Erythroblast (primary cell): ENCODE data around the gene CD47.

Experiments used
- GATA1 ChIP-seq: IDR thresholded peaks from 2 replicates; pipeline ENCODE4 v1.6.1; 2011; ENCODE audit warnings: low read depth, mild to moderate bottlenecking, control low read depth, low read length, moderate library complexity
- POLR2A ChIP-seq: IDR thresholded peaks from 2 replicates; pipeline ENCODE4 v1.6.1; 2011; ENCODE audit warnings: mild to moderate bottlenecking, low read length

DNA sequence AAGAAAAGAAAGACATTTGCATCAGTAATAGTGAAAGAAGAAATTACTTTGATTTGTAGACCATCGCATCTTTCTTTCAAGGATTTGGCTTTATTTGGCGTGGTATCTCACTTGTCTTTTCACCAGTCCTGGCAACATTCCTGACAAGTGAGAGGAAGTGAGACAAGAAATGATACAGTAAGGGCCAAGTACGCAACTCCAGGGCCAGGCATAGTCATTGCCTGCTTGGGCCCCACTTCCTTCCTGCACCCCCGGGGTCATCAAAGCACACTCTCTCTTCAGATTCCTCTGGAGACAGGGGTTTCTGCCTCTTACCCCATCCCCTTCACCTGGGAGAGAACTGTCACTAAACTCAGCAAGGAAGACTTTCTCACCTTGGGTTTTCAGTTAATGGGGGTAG is 55.1 kb downstream of the CD47 start:
- no peak for TF ChIP-seq POLR2A
- TF ChIP-seq GATA1 = no peak
